Activated naive CD4-positive, alpha-beta T cell treated with anti-CD3 and anti-CD28 coated beads, Interleukin-2, amount 50 U/mL, for 16 hours (primary cell): Measurements from ENCODE around the gene TRPC4AP.
"Not testable (repeated sequence)": the region's sequence is repeated elsewhere in the genome, so short reads cannot be mapped to it uniquely, and the experiment has no call there.

Experiments used
- DNase-seq: peaks from one replicate; pipeline ENCODE4 v3.0.0-alpha.2; 2020

TRPC4AP gene

DNA sequence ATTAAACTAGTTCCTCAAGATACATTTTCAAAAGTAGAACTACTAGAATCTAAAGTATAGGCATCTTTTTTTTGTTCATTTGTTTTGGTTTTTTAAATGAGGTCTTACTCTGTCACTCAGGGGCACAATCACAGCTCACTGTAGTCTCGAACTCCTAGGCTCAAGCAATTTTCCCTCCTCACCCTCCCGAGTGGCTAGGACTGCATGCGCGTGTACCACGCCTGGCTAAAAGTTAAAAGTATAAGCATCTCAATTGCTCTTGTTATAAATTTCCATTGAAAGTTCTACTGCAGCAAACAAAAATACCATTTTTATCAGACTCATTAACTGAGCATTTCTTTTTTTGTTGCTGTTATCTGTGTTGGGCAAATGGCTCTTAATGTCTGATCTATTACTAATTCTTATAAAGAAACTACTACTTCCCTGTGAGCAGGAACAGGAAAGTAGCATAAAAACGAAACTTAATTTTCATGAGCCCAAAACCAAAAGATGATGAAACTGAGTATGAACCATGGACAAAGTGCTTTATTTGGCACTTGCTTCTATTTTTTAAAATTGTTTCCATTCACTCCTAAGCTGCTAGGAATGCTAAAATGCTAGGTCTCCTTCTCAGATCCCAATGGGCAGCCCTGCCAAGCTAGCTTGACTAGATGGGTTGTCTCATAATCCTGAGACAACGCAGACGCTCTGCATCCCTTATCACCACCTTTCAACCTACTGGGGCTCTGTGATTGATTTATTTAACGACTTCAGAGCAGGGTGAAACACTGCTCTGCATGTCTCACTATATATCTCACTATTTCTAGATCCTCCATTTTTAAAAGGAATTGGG, 36.9 kb downstream of the TRPC4AP start:
- no peak for DNase-seq

DNA sequence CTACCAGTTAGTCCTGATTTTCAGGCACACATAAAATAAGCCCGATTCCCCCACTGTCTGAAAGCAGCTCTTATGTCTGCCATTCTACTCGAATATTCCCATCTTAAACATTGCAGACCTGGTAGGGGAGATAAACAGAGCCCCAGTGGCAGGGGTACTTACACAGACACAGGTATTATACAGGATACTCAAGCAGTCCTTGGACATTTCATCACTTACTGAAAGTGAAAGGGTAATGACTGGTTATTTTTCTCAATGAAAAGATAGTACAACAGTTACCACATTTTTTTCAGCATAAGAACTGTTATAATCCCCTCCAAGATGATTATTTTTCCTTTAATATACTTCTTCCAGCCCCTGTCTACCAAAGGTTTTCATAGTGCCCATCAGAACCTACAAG, 37.8 kb downstream of the TRPC4AP start:
- no peak for DNase-seq

DNA sequence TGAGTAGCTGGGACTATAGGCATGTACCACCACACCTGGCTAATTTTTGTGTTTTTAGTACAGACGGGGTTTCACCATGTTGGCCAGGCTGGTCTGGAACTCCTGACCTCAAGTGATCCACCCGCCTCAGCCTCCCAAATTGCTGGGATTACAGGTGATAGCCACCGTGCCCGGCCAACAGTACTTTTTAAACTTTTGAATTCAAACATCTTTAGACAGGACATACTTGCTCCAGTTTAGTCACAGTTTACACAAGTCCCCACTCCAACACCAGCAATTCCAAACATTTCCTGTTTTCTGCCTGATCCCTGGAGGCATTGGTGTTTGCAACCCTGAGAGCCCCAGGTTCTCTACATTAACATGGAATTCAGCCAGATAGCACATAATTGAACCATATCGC, 40.0 kb downstream of the TRPC4AP start:
- DNase-seq: not testable (repeated sequence)

DNA sequence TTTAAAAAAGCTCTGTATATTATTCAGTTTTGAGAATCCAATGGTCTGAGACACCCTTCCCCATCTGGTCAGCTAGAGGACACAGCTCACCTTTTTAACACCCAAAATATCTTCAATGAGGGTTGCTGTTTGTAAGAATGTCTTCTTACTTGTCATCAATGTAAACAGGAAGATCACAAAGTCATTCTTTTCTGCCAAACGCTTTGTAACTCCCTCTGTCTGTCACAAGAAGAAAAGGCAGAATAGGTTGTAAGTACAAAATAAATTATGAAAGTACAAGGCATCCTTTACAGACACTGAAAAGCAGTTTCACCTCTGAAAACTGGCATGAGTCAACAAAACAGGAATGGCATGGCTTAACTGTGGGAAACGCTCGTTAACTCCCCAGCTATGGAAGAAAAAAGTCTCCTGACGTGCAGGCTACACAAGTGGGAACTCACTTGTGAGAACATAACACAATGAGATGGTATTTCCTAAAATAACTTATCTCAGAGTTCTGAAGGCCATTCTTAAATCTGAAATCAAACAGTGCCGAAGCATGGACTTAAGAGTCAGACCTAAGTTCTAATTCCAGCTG, 42.7 kb downstream of the TRPC4AP start:
- no peak for DNase-seq

DNA sequence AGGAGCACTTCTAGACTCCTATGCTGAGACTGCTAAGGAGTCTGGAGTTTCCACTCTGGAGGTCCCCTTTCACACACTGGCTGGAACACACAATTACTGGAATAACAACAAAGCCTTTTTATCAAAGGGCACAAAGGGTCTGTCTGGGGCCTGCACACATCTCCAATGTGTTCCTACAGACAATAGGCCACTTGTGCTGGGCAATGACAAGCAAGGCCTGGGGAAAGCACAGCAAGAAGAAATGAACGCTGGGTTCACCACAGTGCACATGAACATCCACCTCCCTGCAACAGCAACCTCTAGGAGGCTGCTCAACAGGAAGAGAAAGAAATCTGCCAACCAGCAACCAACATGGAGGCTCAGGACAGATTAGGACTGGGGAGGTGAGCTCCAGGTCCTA, 43.9 kb downstream of the TRPC4AP start:
- DNase-seq: no peak

DNA sequence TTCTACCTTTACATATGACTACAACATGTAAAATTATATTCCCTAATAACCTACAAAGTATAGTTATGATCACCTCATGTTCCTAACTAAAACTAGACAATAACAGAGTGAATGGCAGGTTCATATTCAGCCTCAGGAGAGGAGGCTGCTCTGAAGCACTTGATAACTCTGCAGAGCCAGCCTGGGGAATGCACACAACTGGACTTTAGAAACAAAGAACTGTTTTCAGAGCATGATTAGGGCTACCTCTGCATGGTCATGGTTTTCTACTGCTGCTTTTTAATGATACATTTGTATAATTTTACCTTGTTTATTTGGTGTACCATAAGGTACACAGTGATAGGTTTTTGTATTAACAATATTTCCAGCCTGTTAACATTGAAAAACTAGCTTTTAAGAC, 50.3 kb downstream of the TRPC4AP start:
- DNase-seq: no peak

DNA sequence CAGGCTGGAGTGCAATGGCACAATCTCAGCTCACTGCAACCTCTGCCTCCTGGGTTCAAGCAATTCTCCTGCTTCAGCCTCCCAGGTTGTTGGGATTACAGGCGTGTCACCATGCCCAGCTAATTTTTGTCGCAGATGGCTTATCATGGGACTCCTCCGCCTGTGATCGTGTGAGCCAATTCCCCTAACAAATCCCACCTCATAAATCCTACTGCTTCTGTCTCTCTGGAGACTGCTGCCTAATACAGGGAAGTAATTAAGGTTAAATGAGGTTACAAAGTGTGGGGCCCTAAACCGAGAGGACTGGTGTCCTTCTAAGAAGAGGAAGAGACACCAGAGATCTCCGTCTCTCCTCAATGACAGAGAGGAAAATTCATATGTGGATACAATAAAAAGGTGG, 52.0 kb downstream of the TRPC4AP start:
- DNase-seq: no peak

DNA sequence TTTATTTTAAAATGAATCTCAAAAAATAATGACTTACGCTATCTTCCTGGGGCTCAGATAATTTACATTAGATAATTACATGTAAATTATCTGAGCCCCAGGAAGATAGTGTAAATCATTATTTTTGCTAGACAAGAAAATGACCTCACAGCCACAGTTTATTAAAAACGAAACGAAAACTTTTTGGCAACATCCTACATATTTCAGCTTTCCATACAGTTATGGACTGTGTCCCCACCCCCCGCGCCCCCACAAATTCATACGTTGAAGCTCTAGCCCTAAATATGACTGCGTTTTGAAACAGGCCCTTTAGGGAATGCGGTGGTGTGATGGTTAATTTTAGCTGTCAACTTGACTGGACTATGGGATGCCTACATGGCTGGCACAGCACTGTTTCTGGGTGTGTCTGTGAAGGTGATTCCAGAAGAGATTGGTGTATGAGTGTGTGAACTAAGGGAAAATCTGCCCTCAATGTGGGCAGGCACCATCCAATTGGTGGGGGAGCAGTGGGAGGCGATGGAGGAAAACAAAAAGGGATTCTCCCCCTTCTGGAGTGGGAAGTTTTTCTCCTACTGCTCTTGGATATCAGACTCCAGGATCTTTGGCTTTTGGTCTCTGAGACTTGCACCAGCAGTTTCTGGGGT, 52.6 kb downstream of the TRPC4AP start:
- no peak for DNase-seq

DNA sequence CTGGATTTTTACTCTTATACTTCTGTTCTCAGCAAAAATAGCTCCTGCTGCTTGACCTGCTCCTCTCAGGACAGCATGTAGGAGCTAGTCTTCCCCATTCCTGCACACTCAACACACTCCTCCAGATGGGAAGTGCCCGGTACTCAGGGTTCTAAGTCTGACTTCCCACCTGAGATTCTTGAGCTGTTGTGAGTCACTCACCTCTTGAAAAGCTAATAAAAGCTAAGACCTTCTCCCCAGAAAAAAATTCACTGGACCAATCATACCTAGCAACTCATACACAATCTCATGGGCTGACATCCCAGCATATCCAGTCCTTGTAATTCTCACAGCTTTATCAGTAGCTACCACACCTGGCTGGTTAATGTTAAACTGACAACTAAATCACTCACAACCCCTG, 53.5 kb downstream of the TRPC4AP start:
- no peak for DNase-seq

DNA sequence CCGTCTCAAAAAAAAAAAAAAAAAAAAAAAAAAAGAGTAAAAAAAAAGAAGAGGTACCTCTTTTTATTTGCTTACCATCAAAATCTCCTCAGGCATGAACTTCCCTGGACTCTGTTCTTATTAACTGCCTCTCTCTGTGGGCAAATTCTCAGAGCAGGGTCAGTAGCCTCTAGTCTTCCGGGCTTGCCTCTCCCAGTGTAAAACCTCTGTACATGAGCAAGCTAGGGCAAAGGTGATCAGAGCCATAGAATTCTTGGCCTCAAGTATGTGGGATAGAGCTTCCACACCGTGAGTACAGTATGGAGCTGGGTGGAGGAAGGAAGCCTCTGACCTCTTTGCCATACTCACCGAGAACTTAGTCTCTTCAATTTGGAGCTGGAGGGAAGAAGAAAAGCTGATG, 58.5 kb downstream of the TRPC4AP start:
- no peak for DNase-seq

DNA sequence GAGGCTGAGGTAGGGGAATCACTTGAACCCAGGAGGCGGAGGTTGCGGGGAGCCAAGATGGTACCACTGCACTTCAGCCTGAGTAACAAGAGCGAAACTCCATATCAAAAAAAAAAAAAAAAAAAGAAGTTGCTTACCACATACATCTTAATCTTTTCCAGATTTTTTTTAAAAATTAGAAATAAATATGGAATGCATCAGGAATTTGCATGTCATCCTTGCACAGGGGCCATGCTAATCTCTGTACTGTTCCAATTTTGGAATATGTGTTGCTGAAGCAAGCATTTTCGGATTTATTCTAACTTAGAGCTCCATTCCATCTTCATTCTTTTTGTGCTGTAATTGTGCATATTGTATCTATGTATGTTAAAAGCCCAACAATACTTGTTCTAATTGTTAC, 62.5 kb downstream of the TRPC4AP start:
- no peak for DNase-seq

DNA sequence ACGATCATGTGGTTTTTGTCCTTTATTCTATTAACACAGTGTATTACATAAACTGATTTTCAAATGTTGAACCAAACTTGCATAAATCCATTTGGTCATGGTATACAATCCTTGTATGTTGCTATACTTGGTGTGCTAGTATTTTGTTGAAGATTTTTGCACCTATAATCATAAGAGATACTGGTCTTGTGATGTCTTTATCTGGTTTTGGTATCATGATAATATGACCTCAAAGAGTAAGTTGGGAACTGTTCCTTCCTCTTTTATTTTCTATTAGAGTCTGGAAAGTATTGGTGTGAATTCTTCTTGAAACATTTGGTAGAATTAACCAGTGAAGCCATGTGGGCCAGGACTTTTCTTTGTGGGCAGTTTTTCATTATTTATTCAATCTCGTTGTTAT, 65.3 kb downstream of the TRPC4AP start:
- no peak for DNase-seq

DNA sequence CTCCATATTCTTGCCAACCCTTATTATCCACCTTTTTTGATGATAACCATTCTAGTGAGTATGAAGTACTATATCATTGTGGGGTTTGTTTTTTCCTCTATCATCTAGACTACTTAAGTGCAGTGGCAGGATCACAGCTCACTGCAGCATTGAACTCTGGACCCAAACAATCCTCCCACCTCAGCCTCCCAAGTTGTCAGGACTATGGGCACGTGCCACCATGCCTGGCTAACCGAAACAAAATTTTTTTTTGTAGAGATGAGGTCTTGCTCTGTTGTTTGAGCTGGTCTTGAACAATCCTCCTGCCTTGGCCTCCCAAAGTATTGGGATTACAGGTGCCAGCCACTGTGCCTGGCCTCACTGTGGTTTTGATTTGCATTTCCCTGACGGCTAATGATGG, 67.5 kb downstream of the TRPC4AP start:
- DNase-seq: no peak

DNA sequence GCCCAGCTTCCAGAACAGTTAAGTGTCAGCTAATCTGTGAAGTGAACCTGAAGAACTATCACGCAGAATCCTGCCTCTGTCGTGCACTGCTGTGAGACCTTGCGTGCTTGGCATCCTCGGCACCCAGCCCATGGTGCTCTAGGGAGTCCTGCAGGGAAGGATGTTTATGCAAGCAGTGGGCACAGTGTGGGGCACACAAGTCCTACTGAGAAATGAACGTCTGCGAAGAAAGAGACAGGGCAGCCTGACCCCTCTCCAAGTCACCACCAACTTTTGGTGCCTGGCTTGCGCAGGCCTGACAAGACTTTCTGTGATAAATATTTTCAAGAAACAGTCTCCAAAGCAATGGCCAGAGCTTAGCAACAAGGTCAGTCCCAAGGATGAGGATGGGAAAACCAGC, 69.0 kb downstream of the TRPC4AP start:
- DNase-seq: no peak

DNA sequence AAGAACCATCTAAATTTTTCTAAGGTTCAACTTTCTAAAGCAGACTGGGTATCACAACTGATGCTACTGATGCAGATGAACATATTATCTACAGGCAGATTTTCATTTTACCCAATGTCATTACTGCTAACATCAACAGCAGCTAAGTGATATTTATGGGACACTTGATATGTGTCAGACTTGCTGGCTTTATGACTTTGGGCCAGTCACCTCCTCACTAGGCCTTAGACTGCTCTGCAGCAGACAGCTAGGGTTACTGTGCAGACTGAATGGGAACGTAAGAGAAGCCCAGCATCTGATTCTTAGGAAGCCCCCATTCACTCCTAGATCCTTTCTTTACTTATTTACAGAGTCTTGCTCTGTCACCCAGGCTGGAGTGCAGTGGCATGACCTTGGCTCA, 70.8 kb downstream of the TRPC4AP start:
- no peak for DNase-seq

DNA sequence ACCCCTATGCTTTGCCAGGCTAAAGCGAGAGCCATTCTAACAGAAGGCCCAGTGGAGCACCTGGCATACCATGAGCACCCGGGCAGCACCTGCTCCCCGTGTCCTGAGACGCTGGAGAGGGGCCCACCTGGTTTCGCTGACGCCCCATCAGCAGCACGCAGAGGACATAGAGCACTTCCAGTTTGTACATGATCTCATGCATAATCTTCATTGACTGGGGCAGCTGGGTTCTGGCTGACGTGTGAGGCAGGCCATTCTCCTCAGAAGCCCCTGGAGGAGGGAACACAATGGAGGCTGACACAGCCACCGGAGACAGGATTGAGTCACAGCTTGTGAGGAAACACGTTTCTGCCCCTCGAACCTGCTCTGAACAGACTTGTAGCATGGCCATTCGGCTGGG, 71.5 kb downstream of the TRPC4AP start:
- DNase-seq: no peak

DNA sequence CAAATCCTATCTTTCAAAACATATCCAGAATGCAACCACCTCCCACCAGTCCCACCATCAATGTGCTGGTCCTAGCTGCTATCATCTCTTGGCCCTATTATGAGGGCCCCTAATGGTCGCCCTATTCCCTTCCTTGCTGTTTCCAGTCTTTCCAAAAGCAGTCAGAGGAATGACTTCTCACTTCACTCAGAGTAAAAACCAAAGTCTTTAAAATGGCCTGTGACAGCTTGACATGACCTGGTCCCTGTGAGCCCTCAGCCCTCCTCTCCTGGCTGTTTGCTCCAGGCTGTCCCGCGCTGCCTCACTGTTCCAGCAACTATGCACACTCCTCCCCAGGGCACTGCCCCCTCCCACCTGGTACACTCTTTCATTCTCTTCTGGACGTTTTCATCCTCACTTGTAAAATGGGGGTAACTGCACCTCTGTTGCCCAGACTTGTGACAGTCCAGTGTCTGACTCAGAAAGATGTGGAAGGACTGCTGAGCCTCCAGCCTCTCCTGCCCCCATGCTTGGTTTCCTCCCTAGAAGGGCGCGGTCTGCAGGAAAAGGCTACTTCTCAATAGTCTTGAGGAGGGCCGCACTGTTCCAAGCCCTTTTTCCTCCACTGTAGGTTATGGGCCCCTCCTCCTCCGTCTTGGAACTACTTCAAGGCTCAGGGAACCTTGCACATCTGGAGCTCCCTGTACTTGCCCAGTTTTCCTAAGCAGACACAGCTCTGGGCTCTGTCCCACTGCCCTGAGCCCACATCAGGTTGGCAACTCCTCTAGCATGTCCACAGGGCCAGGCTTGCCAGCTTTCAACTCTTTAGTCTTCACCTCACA, 72.3 kb downstream of the TRPC4AP start:
- no peak for DNase-seq

DNA sequence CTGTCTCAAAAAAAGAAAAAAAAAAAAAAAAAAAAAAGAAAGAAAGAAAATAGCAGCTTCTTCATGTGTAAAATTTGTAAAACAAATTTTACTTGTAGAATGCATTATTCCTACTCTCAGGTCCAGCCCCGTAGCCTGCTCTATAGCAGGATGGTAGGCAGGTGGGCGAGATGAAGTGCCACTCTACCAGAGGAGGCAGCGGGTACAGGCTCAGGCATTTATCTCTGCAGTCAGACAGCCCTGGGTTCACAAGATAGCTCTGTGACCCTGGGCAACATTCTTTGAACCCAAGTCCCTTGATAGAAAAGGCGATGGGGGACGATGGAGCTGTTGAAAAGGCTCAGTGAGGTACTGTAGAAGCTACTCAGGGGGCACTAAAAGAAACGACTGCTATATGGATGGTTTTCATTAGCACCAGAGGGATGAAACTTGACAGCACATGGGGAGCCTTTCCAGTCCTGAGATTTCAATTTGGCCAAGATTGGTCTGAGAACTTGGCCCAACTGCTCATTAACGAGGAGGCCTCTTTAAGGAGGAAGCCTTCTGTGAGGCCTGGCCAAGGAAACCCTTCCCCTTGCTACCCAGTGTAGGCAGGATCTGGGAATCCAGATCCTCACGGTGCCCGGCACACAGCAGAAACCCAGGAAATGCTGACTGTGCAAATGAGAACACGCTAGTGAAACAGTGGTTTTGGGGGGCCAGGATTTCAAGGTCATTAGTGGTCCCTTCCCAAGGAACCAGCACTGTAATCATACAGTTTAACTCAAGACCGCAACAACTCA, 73.8 kb downstream of the TRPC4AP start:
- DNase-seq: no peak

DNA sequence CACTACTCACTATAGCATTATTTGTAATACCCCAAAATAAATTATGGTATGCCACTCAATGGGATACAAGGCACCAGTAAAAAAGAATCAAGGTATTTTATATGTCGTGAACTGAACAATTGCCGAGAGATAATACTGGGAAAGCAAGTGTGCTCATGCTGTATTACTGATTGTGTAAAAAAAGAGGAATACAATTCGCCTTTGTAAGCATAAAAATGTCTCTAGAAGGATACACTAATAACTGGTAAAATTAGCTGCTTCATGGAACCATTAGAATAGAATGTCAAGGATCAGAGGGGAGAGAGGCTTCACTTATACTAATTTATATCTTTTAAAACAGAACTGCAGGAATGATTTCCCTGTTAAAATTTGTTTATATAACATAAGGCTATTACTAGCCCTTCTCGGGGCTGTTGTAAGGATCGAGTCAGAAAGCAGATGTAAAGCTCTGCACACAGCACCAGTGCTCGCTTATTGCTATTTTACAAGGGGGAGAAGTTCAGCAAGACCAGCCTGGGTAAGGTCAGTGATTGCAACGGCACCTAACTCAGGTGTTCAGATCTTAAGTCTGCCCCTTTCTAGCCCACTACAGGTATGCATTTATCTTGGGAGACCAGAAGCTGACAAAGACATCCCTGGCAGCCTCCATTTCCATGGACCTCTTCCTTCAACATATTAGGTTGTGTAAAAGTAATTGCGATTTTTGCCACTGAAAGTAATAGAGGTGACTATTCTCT, 75.3 kb downstream of the TRPC4AP start:
- DNase-seq: no peak

DNA sequence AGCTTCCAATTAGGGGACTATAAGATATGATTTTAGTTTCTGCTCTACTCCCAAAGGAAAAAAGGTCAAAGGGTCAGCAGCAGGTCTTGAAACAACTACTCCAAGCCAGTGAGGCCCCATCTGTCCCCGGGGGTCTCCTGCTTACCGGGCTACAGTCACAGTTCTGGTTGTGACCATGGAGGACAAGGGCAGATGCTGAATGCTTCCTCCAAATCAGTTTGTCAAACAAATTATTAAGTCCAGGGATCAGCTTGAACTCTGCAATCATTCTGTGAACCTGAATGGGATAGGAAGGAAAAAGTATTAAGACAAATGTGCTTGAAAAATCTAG, 76.8 kb downstream of the TRPC4AP start:
- no peak for DNase-seq

DNA sequence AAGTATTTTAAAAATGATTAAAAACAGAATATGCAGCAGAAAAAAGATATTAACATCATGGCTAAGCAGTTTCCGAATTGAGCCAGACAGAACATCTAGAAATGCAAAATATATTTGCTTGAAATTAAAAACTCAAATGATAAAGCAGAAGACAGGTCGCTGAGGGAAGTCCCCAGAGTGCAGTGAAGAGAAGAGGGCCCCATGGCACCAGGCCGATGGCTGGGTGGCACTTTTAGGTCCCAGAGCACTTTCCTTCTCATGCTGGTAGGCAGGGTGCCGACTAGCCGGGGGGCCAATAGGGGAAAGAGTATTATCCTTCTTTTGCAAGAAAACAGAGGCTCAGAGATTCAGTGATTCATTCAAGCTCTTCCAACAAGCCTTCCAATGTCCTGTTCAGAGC, 78.1 kb downstream of the TRPC4AP start:
- DNase-seq: no peak
